ENCODE data around the gene COQ9.

Gene COQ9

DNA sequence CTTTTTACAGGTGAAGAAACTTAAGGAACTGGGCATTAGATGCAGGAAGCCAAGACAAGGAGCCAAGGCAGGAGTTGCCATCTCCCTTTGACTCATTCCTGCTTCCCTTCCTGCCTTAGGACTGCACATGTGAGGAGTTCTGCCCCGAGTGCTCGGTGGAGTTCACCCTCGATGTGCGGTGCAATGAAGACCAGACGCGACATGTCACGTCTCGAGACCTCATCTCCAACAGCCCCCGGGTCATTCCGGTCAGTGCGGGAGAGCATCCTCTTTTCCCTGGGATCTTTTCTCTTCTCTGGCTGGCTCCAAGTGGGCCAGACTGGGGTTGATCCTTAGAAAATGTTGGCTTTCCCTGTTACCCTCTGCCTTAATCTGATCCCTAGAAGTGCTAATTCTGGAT lies 21.8 kb downstream of the COQ9 start:
- TF ChIP-seq YY1 (IDR thresholded peaks at IDR 0.05; ENCODE audit: low read depth) (no peak), EP300 (IDR thresholded peaks at IDR 0.05; ENCODE audit: borderline replicate concordance) (no peak), CREB1 (IDR thresholded peaks at IDR 0.05; ENCODE audit: low read depth) (no peak), CEBPB (IDR thresholded peaks at IDR 0.05) (no peak), TCF12 (IDR thresholded peaks at IDR 0.05; ENCODE audit: low read depth) (no peak), RAD21 (IDR thresholded peaks at IDR 0.05; ENCODE audit: low read depth) (no peak)
- TF ChIP-seq, protein P1, sequence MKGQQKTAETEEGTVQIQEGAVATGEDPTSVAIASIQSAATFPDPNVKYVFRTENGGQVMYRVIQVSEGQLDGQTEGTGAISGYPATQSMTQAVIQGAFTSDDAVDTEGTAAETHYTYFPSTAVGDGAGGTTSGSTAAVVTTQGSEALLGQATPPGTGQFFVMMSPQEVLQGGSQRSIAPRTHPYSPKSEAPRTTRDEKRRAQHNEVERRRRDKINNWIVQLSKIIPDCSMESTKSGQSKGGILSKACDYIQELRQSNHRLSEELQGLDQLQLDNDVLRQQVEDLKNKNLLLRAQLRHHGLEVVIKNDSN (IDR thresholded peaks at IDR 0.05) = no peak

DNA sequence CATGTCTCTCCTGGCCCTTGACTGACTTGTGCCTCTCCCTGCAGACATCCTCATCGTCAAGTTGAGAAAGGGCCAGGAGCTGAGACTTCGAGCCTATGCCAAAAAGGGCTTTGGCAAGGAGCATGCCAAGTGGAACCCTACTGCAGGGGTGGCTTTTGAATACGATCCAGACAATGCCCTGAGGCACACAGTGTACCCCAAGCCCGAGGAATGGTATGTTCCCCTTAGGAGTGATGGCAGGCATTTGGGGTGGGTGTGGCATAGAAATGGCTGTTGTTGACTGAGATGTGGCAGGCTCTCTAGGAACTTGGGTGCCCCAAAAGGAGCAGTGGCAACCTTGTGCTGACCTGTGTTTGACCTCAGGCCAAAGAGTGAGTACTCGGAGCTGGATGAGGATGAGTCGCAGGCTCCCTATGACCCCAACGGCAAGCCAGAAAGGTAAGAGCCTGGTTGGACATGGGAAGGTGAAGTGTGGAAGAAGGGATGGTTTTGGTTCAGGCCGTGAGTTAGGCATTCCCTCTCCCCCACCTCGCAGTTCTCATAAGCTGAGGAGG lies 22.7 kb downstream of the COQ9 start:
- TF ChIP-seq, protein P2, sequence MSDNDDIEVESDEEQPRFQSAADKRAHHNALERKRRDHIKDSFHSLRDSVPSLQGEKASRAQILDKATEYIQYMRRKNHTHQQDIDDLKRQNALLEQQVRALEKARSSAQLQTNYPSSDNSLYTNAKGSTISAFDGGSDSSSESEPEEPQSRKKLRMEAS (IDR thresholded peaks at IDR 0.05) = no peak
- TF ChIP-seq YY1 (IDR thresholded peaks at IDR 0.05; ENCODE audit: low read depth) (no peak), TAF1 (IDR thresholded peaks at IDR 0.05; ENCODE audit: low read depth) (no peak), NFIC (IDR thresholded peaks at IDR 0.05) (no peak), EP300 (IDR thresholded peaks at IDR 0.05; ENCODE audit: borderline replicate concordance) (no peak), FOXM1 (IDR thresholded peaks at IDR 0.05; ENCODE audit: borderline replicate concordance, low read depth) (no peak), EGR1 (IDR thresholded peaks at IDR 0.05) (no peak), TEAD4 (IDR thresholded peaks at IDR 0.05) (no peak)

DNA sequence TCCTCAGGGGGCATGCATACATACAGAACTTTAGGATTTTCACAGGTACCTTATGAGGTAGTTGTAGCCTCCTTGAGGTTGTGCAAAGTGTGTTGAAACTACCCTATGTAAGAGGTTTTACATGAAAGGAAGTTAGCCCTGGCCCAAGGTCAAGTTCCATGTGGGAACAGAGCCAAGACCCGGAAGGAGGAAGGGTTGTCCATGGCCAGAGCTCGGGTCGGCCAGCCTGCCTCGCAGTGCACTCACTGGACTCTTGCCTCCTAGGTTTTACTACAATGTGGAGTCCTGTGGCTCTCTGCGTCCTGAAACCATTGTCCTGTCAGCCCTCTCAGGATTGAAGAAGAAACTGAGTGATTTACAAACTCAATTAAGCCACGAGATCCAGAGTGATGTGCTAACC lies 23.4 kb downstream of the COQ9 start:
- TF ChIP-seq NFIC (IDR thresholded peaks at IDR 0.05) (peak; percentile 41; the same call in 1 of the 2 replicates), TCF12 (IDR thresholded peaks at IDR 0.05; ENCODE audit: low read depth) (no peak)

- TF ChIP-seq, protein P2 (IDR thresholded peaks at IDR 0.05) = no peak
- TF ChIP-seq EP300 (IDR thresholded peaks at IDR 0.05; ENCODE audit: borderline replicate concordance) (no peak), YY1 (IDR thresholded peaks at IDR 0.05; ENCODE audit: low read depth) (no peak), CEBPB (IDR thresholded peaks at IDR 0.05) (no peak), ZBTB7A (IDR thresholded peaks at IDR 0.05; ENCODE audit: low read depth) (no peak), REST (IDR thresholded peaks at IDR 0.05; ENCODE audit: low read depth) (no peak), CREB1 (IDR thresholded peaks at IDR 0.05; ENCODE audit: low read depth) (no peak), EGR1 (IDR thresholded peaks at IDR 0.05) (no peak), TEAD4 (IDR thresholded peaks at IDR 0.05) (no peak), FOXM1 (IDR thresholded peaks at IDR 0.05; ENCODE audit: borderline replicate concordance, low read depth) (no peak), TCF12 (IDR thresholded peaks at IDR 0.05; ENCODE audit: low read depth) (no peak), NFIC (IDR thresholded peaks at IDR 0.05) (no peak), RAD21 (IDR thresholded peaks at IDR 0.05; ENCODE audit: low read depth) (no peak), TAF1 (IDR thresholded peaks at IDR 0.05; ENCODE audit: low read depth) (no peak)
- TF ChIP-seq, protein P1 (IDR thresholded peaks at IDR 0.05) = no peak
Observed at GRCh38 chr16:57471209-57471608, 23.9 kb downstream of the COQ9 start.

GRCh38 chr16:57471852-57472664 lies 24.8 kb downstream of the COQ9 start:
- TF ChIP-seq EGR1 (IDR thresholded peaks at IDR 0.05) (no peak), NFIC (IDR thresholded peaks at IDR 0.05) (no peak), EP300 (IDR thresholded peaks at IDR 0.05; ENCODE audit: borderline replicate concordance) (no peak), CREB1 (IDR thresholded peaks at IDR 0.05; ENCODE audit: low read depth) (no peak), CEBPB (IDR thresholded peaks at IDR 0.05) (no peak), TAF1 (IDR thresholded peaks at IDR 0.05; ENCODE audit: low read depth) (no peak), YY1 (IDR thresholded peaks at IDR 0.05; ENCODE audit: low read depth) (no peak), REST (IDR thresholded peaks at IDR 0.05; ENCODE audit: low read depth) (no peak), TCF12 (IDR thresholded peaks at IDR 0.05; ENCODE audit: low read depth) (no peak)
- TF ChIP-seq, protein P1 (IDR thresholded peaks at IDR 0.05) = no peak
- TF ChIP-seq, protein P2 (IDR thresholded peaks at IDR 0.05) = no peak

Data from Ishikawa (cell line).